Uterus (tissue), 2 donors: ENCODE data around the gene PWWP2B.

Experiments used
- POLR2A ChIP-seq, 2 donors: fragments of 450-650 bp; IDR thresholded peaks; one replicate each; pipeline ENCODE4 v1.6.1; 2016; ENCODE audit warnings: antibody characterized with exemption in 2 of 2, mild to moderate bottlenecking in 1 of 2, moderate library complexity in 1 of 2
- TF ChIP-seq, protein P1 (sequence below), 4 experiments: fragments of 200-600 bp in 2 of 4; fragments of 450-650 bp in 2 of 4; sonication (generic) in 2 of 4; IDR thresholded peaks; one replicate each; pipeline ENCODE4 v1.5.1; 2016 to 2019; ENCODE audit warnings: antibody characterized with exemption in 4 of 4, mild to moderate bottlenecking in 2 of 4, moderate library complexity in 1 of 4

DNA sequence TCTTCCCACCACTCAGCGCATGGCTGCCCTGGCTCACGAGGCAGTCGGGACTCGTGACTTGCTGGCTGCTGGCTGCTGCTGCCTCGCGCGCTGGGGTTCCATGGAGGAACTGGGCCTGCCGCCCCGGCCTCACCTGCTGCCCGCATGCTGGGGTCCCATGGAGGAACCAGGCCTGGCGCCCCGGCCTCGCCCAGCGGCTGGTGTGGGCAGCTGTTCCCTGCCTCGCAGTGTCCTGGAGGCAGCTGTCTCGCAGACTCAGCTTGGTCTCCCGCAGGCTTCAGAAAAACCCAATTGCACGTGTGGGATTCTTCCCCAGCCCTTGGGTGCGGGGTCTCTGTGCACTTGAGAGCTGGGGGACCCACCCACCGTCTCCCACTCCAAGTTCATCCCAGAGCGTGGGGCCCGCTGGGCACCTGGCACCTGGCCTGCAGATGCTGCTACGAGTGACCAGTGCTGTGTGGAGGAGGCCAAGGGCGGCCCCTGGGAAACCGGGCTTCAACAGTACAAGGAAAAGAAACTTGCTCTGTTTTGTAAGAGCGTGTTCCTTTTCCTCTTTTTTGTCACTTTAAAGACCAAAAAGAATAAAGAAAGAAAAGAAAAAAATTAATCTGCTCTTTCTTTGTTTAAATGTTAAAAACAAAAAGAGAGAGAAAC lies 20.4 kb downstream of the PWWP2B start:
- no peak for TF ChIP-seq POLR2A (IDR thresholded peaks at IDR 0.05)
- TF ChIP-seq, protein P1, sequence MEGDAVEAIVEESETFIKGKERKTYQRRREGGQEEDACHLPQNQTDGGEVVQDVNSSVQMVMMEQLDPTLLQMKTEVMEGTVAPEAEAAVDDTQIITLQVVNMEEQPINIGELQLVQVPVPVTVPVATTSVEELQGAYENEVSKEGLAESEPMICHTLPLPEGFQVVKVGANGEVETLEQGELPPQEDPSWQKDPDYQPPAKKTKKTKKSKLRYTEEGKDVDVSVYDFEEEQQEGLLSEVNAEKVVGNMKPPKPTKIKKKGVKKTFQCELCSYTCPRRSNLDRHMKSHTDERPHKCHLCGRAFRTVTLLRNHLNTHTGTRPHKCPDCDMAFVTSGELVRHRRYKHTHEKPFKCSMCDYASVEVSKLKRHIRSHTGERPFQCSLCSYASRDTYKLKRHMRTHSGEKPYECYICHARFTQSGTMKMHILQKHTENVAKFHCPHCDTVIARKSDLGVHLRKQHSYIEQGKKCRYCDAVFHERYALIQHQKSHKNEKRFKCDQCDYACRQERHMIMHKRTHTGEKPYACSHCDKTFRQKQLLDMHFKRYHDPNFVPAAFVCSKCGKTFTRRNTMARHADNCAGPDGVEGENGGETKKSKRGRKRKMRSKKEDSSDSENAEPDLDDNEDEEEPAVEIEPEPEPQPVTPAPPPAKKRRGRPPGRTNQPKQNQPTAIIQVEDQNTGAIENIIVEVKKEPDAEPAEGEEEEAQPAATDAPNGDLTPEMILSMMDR (IDR thresholded peaks at IDR 0.05), result no peak
